ENCODE measurements around the gene TSPEAR. TPM values are rescaled to one million over a fixed set of nuclear protein-coding genes. Genes with fewer than 3 reads are reported as not detected.
A peak's percentile ranks its signal among the peaks of the same experiment; 100 is the strongest.

TSPEAR gene
- total RNA-seq, result not detected

GRCh38 chr21:44711327-44712202 lies at the start of gene TSPEAR:
Gene TSPEAR, minus strand, starts transcription at chr21:44711572. Its CDS starts 58 bp downstream, at chr21:44711514.
- Mint-ChIP-seq H3K4me1 (peaks cover 26% of the 10 kb centered on the region), H3K4me3 (peak within 1 kb of the TSS; percentile 10), H3K27me3 (peaks cover 82% of the 10 kb centered on the region), H3K9me3 (peaks cover 6% of the 10 kb centered on the region), H3K27ac (no peak within 1 kb of the TSS), H3K36me3 (no peaks in the 10 kb centered on the region)
- DNase-seq, result no peak

GRCh38 chr21:44760376-44760775 lies 49.0 kb upstream of the TSPEAR start:
- DNase-seq, result no peak
- Mint-ChIP-seq H3K9me3 (no peaks in the 10 kb centered on the region), H3K36me3 (no peaks in the 10 kb centered on the region), H3K27me3 (no peaks in the 10 kb centered on the region), H3K27ac (no peak overlapping the region), H3K4me3 (no peak overlapping the region), H3K4me1 (peaks cover 5% of the 10 kb centered on the region)

GRCh38 chr21:44759628-44760285 lies 48.4 kb upstream of the TSPEAR start:
- no peaks in the 10 kb centered on the region for H3K27me3 Mint-ChIP-seq
- no peaks in the 10 kb centered on the region for H3K36me3 Mint-ChIP-seq

GRCh38 chr21:44758781-44759627 lies 47.6 kb upstream of the TSPEAR start:
- Mint-ChIP-seq H3K4me1 (no peaks in the 10 kb centered on the region), H3K9me3 (no peaks in the 10 kb centered on the region), H3K36me3 (no peaks in the 10 kb centered on the region), H3K27ac (no peak overlapping the region), H3K27me3 (no peaks in the 10 kb centered on the region), H3K4me3 (no peak overlapping the region)
- no peak for DNase-seq

More at GRCh38 chr21:44759628-44760285, 48.4 kb upstream of the TSPEAR start:
- no peak for DNase-seq
- no peaks in the 10 kb centered on the region for H3K9me3 Mint-ChIP-seq
- H3K27ac Mint-ChIP-seq, result no peak overlapping the region
- no peak overlapping the region for H3K4me3 Mint-ChIP-seq
- H3K4me1 Mint-ChIP-seq, result no peaks in the 10 kb centered on the region

GRCh38 chr21:44758141-44758561 lies 46.8 kb upstream of the TSPEAR start:
- Mint-ChIP-seq H3K36me3 (no peaks in the 10 kb centered on the region), H3K27ac (no peak overlapping the region)
- no peak for DNase-seq

GRCh38 chr21:44757731-44758130 lies 46.4 kb upstream of the TSPEAR start:
- Mint-ChIP-seq H3K4me3 (no peak overlapping the region), H3K9me3 (no peaks in the 10 kb centered on the region), H3K27ac (no peak overlapping the region), H3K4me1 (no peaks in the 10 kb centered on the region), H3K36me3 (no peaks in the 10 kb centered on the region), H3K27me3 (no peaks in the 10 kb centered on the region)
- DNase-seq, result no peak

More at GRCh38 chr21:44758141-44758561, 46.8 kb upstream of the TSPEAR start:
- H3K4me1 Mint-ChIP-seq, result no peaks in the 10 kb centered on the region
- H3K27me3 Mint-ChIP-seq, result no peaks in the 10 kb centered on the region
- H3K4me3 Mint-ChIP-seq, result no peak overlapping the region
- no peaks in the 10 kb centered on the region for H3K9me3 Mint-ChIP-seq

GRCh38 chr21:44756423-44757185 lies 45.2 kb upstream of the TSPEAR start:
- peaks cover 5% of the 10 kb centered on the region for H3K27me3 Mint-ChIP-seq
- H3K36me3 Mint-ChIP-seq, result no peaks in the 10 kb centered on the region
- H3K27ac Mint-ChIP-seq, result no peak overlapping the region
- no peaks in the 10 kb centered on the region for H3K4me1 Mint-ChIP-seq
- H3K9me3 Mint-ChIP-seq, result no peaks in the 10 kb centered on the region
- no peak overlapping the region for H3K4me3 Mint-ChIP-seq
- DNase-seq, result no peak

- H3K4me3 Mint-ChIP-seq, result no peak overlapping the region
- H3K36me3 Mint-ChIP-seq, result no peaks in the 10 kb centered on the region
- H3K27ac Mint-ChIP-seq, result no peak overlapping the region
- H3K9me3 Mint-ChIP-seq, result no peaks in the 10 kb centered on the region
- DNase-seq, result no peak
- peaks cover 15% of the 10 kb centered on the region for H3K27me3 Mint-ChIP-seq
- H3K4me1 Mint-ChIP-seq, result no peaks in the 10 kb centered on the region
These were observed 43.9 kb upstream of the TSPEAR start for GRCh38 chr21:44755227-44755626.

GRCh38 chr21:44753357-44753756 lies 42.0 kb upstream of the TSPEAR start:
- Mint-ChIP-seq H3K36me3 (no peaks in the 10 kb centered on the region), H3K27ac (no peak overlapping the region), H3K4me3 (no peak overlapping the region), H3K27me3 (peaks cover 18% of the 10 kb centered on the region), H3K4me1 (no peaks in the 10 kb centered on the region), H3K9me3 (no peaks in the 10 kb centered on the region)
- DNase-seq, result no peak

- Mint-ChIP-seq H3K36me3 (no peaks in the 10 kb centered on the region), H3K27me3 (peaks cover 18% of the 10 kb centered on the region), H3K9me3 (no peaks in the 10 kb centered on the region), H3K4me1 (no peaks in the 10 kb centered on the region), H3K27ac (no peak overlapping the region), H3K4me3 (no peak overlapping the region)
- no peak for DNase-seq
These were observed 41.4 kb upstream of the TSPEAR start for GRCh38 chr21:44752671-44753235.

- no peak overlapping the region for H3K27ac Mint-ChIP-seq
- no peaks in the 10 kb centered on the region for H3K36me3 Mint-ChIP-seq
- H3K4me1 Mint-ChIP-seq, result no peaks in the 10 kb centered on the region
- DNase-seq, result no peak
- peaks cover 18% of the 10 kb centered on the region for H3K27me3 Mint-ChIP-seq
- no peaks in the 10 kb centered on the region for H3K9me3 Mint-ChIP-seq
- no peak overlapping the region for H3K4me3 Mint-ChIP-seq
These were observed 40.6 kb upstream of the TSPEAR start for GRCh38 chr21:44751799-44752636.

- H3K4me3 Mint-ChIP-seq, result no peak overlapping the region
- H3K27ac Mint-ChIP-seq, result no peak overlapping the region
- no peak for DNase-seq
- no peaks in the 10 kb centered on the region for H3K9me3 Mint-ChIP-seq
- H3K36me3 Mint-ChIP-seq, result no peaks in the 10 kb centered on the region
- no peaks in the 10 kb centered on the region for H3K4me1 Mint-ChIP-seq
- peaks cover 18% of the 10 kb centered on the region for H3K27me3 Mint-ChIP-seq
These were observed 39.9 kb upstream of the TSPEAR start for GRCh38 chr21:44751186-44751798.

GRCh38 chr21:44750675-44751025 lies 39.3 kb upstream of the TSPEAR start:
- DNase-seq, result no peak
- H3K4me3 Mint-ChIP-seq, result no peak overlapping the region
- no peaks in the 10 kb centered on the region for H3K36me3 Mint-ChIP-seq
- H3K27ac Mint-ChIP-seq, result no peak overlapping the region
- H3K4me1 Mint-ChIP-seq, result no peaks in the 10 kb centered on the region
- H3K27me3 Mint-ChIP-seq, result peaks cover 18% of the 10 kb centered on the region
- no peaks in the 10 kb centered on the region for H3K9me3 Mint-ChIP-seq
